ENCODE results near the gene PRKD2.
A peak's percentile ranks its signal among the peaks of the same experiment; 100 is the strongest.

PRKD2 gene

DNA sequence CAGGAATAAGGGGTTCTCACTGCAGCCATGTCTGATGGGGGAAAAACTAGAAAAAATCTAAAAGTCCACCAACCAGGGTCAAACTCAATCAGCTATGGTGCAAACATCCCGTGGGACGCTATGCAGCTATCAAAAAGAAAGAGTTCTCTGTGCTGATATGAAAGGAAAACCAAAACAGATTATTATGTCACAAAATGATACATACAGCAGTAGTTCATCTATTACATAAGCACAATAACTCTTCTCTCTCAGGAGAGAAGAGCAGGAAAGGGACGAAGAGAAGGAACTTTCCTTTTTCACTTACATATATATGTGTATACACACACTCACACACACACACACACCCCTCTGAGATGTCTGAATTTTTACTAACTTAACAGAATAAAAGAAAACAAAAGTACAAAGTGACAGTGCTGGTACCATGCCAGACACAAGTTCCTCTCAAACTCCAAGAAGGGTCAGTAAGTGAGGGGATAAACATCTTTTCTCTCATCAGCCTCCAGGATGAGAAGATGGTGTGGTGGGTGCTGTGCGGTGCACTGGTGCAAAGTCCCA, 26.1 kb upstream of the PRKD2 start:
- DNase-seq: no peak

DNA sequence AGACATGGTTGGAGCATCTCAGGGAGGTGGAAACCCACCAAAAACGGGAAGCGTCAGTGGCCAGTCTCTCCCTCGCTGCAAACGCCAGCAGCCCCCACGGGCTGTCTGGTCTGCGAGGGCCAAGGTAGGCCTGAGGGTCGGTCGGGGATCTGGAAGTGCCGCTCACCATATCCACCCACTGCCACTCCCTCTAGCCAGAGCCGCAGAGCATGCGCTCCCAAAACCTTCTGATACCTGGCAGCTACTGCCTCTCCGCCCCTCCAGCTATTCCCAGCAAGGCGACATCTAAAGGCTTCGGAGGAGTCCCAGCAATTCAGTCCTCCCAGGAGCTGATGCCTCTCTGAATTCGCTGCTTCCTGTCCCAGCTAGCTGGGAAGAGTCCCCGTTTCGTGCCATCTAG, 24.5 kb upstream of the PRKD2 start:
- no peak for DNase-seq

DNA sequence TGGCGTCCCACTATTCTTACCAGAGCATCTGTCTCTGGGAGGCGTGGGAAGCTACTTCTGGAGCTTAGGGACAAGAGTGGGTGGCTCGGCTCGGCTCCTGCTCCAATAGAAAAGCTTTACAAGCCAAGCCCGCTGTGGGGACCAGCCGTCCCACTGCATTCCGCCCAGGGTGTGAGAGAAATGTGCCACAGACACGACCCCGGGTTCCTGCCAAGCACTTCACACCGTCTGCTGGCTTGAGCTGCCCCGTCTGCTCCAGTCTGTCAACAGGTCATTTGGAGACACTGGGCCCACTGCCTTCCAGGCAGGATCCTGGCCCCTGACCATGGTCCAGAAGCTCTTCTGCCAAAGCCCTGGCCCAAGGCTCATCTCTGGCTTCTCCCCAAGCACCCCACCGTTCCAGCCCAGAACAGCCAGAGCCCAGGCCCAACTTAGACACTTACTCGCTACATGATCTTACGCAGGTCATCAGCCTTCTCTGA, 22.4 kb upstream of the PRKD2 start:
- peak in 28 of 56 donors; percentile 11 to 66 (median 46) for DNase-seq

DNA sequence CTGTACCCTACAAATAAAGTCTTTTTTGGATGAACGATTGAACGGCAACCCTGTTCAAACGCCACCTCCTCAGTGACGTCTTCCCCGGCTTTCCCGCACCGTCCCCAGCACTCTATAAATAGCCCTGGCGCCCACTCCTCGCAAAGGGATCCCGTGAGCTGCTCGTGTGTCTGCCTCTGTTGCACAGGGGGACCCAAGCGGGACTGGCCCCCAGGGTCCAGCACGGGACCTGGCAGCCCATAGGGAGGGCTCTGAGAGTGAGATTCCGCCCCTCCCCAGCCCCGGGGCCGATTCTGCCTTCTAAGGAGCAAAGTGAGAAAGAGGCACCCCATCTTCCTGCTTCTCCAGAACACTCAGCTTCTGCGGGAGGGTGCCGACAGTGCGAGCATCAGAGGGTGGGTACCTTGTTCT, 20.9 kb upstream of the PRKD2 start:
- DNase-seq: peak in 1 of 56 donors; percentile 22

DNA sequence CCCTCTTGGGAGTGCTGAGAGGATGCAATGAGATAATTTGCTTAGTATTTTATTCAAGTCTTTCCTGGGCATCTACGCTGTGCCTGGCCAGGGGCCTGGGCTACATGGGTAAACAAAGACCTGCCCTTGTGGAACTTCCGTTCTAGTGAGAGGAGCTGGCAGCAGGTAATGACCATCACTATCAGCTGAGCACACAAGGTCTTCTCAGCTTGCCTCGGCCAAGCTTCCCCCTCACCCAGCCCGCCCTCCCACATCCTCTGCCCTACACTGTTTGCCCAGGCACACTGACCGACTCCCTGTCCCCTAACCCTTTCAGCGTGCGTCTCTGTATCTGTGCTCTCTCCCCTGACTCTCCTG, 20.4 kb upstream of the PRKD2 start:
- no peak for DNase-seq

DNA sequence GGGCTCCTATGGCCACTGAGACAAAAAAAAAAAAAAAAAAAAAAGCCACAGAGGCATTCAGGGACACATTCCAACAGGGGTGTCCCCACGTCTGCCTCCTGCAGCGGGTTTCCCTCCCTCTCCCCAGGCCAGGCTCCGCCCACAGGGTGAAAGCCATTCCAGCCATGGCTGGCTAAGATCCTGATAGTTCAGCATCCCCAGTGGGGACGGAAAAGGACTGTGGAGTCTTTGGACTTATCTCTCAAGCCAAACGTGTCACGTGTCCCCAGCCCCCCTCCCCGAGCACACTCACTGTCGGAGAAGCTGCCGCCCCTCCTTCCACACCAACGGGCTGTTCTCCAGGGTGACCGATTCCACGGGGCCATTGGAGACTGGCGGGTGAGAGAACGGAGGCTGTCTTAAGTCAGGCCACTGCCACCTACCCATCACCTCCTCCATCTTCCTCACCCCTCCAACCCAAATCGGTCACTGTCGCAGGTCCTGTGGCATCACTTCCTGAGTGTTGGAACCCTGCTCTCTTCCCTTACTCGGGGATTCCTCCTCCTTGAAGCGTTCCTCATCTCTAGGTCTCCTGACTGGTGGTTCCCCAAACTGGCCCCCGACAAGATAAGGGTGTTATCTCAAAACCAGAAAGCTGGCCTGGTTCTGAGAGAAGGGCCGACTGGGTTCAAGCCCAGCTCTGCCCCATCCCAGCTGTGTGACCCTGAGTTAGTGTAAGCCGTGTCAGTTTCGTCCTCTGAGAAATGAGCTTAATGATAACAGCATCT, 19.8 kb upstream of the PRKD2 start:
- DNase-seq: peak in 2 of 56 donors; percentile 46 to 65

DNA sequence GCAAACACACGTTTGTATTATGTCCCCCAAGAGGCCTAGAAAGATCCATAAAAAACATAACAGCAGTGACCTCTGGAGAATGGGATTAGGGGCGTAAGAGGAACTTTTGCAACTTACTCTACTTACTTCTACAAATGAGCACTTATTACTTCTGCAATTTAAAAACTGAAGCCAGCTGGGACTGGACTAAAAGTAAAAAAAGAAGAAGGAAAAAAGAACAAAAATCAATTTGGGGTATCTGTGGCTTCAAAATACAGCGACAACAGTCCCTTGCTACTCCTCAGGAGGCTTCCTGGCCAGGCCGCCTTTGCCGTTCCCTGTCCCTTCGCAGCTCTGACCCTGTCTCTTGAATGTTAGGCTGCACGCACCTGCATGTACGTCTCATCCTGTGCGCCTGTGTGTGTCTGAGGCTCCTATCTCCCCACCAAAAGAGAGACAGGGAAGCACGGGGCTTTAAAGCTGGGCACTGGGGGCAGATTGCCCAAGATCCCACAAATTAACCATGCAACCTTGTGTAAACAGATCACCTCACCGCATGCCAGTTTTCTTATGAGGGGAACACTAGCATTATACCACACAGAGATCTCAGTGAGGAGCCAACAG, 16.9 kb upstream of the PRKD2 start:
- no peak for DNase-seq

DNA sequence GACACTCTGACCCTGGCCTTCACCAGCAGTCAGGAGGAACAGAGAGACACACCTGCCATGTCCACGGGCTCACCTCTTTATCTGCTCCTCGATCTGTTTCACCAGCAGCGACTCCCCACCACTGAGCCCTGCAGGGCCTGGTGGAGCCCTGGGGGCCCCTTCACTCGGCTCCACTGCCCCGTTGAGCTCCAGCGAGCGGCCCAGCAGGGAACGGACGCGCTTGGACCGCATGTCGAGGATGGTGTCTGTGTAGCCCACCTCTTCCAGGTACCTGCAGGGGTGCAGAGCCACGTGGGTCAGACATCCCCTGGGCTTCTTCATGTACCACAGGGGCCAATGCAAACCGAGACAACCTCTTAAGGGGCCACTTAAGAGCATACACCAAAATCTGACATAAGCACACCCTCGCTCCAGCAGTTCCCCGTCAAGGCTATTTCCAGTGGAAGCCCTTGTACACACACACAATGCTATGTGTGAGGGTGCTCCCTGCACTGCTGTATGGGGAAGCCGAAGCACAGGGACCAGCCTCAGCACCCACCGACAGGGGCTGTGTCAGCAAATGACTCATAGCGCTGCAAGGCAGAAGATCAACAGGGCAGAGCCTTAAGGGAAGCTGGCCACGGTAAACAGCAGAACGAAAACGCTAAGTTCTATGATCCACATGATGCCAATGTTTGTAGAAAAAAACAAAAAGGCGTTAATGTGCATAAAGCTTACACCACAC, 16.2 kb upstream of the PRKD2 start:
- DNase-seq: peak in 2 of 56 donors; percentile 34 to 37

DNA sequence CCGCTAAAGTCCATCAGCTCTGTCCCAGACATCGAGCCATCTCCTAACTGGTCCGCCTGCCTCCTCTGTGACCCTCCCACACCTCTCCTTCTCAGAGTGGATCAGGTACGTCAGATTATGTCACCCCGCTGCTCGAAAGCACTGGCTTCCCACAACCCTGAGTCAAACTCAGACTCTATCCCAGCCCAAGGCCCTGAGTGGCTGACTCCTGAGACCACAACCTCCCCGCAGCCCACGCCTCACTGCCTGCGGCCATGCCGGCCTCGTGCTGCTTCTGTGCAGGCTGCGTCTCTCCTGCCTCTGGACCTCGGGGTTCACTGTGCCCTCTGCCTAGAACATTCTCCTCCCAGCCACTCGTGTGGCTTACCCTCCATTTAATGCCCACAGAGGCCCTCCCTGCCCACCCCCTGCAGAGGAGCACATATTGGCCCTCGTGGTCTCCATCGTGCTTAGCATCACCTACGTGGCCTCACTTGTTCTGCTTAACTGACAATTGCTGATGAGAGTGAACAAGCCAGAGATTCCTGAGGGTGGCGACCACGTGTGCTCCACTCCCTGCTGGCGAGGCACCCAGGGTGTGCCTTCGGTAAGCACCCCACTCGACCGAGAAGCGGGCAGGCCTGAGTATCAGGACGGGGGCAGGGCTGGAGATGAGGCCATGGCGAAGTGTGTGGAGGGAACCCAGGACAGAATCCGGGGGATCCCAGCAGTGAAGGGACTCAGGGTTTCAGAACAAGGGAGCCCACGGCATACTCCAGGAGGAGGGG, 15.4 kb upstream of the PRKD2 start:
- DNase-seq: no peak

DNA sequence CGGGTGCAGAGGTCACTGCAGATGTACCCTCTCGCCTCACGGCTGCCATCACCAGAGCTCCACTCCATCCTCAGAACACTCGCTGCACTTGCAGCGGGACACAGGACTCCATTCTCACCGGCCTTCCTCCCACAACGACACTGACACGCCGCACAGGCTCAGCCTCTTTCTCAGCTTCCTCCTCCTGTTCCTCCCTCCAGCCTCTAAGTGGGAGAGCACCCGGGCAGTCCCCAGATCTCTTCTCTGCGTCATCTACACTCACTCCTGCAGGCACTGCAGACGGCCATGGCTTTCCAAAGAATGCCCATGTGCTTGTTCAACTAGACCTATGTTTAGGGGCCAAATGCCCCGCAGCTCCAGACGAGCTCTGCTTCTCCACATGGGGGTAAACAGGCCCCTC, 14.7 kb upstream of the PRKD2 start:
- DNase-seq: peak in 4 of 56 donors; percentile 39 to 48 (median 41)

DNA sequence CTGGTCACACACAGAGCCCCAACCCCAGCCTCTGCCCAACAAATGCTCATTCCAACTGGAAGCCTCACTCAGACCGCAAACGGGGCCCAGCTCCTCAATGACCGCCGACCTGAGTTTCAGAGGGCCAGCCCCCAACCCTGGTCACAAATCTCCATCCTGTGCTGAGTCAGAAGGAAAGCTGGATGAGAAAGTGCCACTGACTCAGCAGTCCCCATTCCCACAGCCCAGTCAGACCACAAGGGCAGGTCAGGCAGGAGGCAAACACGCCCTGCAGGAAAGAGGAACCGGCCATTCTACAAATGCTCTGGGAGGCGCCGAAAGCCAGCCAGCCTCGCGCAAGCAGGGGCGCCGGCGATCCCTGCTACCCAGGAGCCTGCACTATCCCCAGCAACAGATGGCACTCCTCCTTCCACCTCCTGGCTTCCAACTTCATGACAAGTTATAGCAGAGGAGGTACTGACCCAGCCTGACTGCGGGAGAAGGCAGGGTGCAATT, 14.1 kb upstream of the PRKD2 start:
- peak in 3 of 56 donors; percentile 22 to 48 (median 27) for DNase-seq

DNA sequence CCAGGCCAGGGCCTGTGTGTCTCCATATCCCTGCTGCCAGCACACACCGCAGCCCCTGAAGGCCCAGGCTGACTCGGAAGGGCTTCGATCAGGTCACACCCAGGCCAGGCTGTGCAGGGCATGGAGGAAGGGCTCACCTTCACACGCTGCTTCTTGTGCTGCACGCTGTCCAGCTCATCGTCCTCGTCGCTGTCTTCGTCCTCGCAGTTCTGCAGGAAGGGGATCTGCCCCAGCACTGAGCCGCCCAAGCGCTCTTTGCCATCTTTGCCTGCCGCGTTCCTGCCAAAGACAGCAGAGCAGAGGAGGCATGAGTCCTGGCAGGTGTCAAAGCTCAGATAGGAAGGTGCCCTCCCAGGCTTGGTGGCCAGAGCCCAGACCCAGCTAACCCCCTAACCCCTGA, 13.7 kb upstream of the PRKD2 start:
- DNase-seq: no peak

DNA sequence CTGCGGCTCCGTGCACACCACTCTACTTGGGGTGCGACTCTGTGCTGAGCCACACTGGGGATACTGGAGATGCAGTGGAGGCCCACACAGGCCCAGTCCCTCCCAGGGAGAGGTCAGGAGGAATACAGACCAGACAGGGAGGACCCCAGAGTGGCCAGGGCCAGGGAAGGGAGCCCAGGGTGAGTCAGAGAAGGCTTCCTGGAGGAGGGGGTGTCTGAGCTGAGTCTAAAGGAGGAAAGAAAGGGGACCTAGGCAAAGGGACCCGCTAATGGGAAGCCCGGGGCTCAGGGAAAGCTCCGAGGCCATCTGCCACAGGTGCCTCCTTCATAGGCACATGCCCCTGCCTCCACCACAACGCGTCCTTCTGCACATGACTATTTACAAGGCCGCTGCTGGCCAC, 13.3 kb upstream of the PRKD2 start:
- DNase-seq: no peak

DNA sequence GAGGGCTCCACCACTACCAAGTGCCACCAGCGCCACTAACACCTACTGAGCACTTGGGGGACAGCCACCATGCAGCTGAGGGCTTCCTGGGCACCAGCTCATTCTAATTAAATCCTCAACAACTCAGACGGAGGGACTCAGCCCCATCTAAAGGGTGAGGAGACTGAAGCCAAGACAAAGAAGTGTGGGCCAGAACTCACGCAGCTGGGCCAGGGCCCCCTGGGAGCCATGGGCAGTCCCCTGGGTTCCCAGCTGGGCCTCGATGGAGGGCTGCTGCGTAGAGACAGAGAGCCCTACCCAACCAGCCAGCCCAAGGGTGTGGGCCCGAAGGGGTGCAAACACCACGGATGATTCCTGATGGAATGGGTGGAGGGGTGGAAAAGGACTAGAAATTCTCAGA, 12.8 kb upstream of the PRKD2 start:
- DNase-seq: no peak

DNA sequence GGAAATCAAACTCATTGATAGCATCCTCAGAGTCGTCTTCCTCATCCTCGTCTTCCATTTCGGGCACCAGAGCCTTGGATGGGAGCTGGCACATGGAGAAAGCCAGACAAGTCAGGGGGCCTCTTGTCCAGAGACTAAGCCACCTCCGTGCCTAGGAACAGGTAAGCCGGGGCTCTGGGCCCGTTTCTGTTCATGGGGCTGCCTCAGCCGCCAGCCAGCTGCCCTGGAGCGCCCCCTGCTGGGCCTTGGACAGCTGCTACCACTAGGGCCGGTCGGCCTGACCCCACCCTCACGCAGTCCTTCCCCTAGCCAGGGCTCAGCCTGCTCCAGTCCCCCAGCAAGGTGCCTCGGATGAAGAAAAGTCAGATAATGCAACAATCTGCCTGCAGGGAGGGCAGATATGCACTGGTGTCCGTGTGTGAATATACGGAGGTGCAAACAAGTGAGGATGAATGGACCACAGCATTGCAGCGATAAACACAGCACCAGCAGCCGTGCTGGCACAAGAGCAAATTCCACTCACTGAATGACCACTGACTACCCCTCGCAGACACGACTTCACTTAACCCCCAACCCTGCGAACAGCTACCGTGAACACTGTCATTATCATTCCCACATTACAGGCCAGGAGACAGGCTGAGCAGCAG, 11.9 kb upstream of the PRKD2 start:
- peak in 38 of 56 donors; percentile 18 to 87 (median 39) for DNase-seq

DNA sequence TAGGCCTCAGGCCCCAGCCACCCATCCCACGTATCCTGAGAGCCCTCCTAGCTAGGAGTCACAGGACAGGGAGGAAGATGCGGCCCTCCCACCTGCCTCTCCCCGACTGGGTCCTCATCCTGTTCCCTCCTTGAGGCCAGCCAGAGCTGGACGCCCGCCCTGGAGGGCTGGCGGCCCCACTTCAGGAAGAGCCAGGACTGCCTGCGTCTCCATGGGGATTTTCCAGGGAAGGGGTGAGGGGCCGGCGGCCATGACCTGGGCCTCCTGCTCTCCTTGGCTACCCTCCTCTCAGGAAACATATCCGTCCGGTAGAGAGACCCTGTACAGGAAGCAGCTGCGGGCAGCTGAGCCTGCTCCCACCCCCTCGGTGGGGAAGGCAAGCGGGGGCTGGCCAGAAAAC, 11.3 kb upstream of the PRKD2 start:
- DNase-seq: no peak

DNA sequence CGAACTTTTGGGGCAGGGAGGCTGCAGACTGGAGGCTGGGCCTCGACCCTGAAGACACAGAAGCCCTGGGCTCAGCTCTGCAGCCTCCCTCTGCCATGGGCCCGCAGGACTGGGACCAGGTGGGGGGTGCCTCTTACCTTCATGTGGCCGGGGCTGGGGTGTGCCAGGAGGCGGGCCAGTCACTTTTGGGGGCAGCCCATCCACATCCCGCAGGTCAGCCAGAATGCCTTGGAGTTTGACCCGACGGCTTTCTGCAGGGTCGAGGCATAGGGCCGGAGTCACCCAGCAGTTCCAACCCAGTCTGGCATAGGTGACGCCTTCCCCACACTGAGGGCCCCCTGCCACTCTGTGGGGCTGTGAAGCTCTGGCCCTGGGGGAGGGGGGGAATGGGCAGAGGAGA, 10.8 kb upstream of the PRKD2 start:
- DNase-seq: no peak

DNA sequence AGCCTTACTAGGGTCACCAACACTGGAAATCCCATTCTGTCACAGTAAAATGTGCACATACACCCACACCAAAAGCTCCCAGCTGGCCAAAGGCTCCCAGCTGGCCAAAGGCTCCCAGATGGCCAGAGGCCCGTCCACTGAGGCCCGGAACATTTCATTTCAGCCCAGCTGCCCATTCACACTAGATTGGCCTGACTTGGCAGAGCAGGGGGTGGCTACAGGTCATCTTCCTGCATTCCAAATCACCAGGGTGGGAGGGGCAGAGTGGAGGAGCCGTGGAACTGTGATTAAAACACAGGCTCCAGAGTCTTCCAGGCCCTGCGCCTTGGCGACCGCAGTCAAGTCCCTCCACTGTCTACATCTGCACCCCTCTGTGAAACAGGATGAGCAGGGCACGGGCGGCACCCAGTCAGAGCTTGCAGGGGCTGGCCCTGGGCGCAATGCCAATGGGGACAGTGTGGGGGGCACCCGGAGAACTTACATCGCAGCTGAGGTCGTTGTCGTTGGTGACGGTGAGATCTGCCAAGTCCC, 10.1 kb upstream of the PRKD2 start:
- peak in 14 of 56 donors; percentile 14 to 54 (median 32) for DNase-seq

DNA sequence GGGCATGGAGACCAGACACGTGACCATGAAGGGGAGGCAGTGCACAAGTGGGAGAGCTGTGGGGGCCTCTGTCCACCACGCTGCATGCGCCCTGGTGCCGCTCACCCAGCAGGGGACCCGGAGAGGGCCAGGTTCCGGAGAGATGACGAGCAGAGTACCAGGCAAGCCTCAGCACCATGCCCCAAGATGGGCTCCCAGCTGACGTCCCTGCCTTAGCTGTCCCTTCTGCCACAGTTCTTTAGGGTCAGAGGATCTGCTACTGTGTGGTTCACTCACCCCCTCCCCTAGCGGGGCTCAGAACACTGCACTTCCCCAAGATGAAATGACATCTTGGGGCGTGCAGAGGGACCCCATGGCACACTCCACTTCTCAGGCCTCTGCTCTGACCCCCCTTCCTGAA, 9.6 kb upstream of the PRKD2 start:
- DNase-seq: no peak

DNA sequence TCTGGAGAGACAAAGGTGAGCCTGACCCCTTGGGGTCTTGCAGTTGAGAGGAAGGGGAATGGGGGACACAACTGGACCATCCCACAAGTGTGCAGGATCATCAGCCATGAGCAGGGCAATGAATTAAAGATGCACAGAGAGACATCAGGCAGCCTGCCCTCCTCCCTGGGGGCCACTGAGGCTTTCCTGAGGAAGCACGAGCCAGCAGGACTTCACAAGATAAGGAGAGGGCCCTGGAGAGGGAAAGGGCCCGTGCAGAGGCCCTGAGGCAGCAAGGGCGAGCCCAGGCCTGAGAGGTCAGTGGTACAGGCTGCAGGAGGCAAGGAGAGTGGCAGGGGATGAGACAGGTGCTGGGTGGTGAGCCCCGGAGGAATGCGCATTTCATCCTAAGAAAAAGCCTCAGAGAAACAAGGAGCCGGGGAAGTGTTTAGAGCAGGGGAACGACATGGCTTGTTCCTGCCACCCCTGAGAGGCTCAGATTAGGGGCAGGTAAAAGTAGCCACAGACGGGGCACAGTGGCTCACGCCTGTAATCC, 9.0 kb upstream of the PRKD2 start:
- DNase-seq: no peak

Measured in amygdala (tissue), 56 donors.